Kidney tubule cell (primary cell): Measurements from ENCODE around the gene RHOB.
"Not testable (repeated sequence)": the region's sequence is repeated elsewhere in the genome, so short reads cannot be mapped to it uniquely, and the experiment has no call there.

ENCODE experiments used
- DNase-seq: peaks from one replicate; pipeline ENCODE4 v3.0.0-alpha.2; 2018; ENCODE audit warnings: low spot score

The RHOB gene

GRCh38 chr2:20446917-20447436 lies at the start of gene RHOB:
RHOB (plus strand) TSS chr2:20447074; CDS start chr2:20447466, 392 bp downstream.
- peak; percentile 99 for DNase-seq

DNA sequence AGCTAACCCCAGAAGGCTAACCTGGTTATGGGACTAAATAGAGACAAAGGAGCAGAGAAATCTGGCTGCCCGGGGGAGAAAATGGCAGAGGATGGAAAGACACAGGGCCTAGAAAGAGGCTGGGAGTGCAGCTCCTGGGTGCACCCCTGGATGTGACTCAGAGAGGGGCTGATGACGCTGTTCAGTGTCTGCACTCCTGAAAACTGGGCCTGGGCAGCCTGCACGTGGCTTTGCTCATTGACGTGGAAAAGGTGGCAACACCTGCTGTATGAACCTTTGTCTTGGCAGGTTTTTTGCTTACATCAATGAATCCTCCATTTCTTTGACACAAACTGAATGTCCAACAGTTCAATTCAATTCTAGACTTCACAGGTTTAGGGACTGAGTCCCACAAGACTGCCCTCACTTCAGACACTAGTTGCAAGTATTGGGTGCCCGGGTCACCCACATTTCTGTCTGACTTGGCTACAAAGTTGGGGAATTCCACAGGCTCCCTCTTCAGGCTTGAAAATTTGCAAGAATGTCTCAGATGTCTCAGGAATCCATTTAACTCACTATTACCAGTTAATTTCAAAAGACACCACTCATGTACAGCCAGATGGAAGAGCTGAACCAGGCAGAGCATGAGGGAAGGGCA lies 48.9 kb upstream of the RHOB start:
- peak; percentile 71 for DNase-seq

GRCh38 chr2:20398956-20399567 lies 47.8 kb upstream of the RHOB start:
- no peak for DNase-seq

- DNase-seq: no peak
Observed at GRCh38 chr2:20400306-20400705, 46.6 kb upstream of the RHOB start.

- no peak for DNase-seq
Observed at GRCh38 chr2:20400787-20401488, 45.9 kb upstream of the RHOB start.

DNA sequence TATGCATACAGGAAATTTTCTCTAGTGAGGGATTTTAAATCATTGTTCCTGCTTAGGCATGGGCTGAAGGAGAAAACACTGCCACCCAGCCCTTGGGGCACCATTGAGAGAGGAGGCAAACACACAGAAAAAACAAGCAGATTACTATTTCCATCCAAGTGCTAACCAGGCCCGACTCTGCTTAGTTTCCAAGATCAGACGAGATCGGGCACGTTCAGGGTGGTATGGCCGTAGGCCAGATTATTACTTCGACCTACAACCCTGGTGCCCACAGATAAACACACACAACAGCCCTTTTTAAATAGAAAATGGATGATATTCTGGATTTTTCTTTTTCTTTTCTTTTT lies 45.4 kb upstream of the RHOB start:
- DNase-seq: no peak

DNA sequence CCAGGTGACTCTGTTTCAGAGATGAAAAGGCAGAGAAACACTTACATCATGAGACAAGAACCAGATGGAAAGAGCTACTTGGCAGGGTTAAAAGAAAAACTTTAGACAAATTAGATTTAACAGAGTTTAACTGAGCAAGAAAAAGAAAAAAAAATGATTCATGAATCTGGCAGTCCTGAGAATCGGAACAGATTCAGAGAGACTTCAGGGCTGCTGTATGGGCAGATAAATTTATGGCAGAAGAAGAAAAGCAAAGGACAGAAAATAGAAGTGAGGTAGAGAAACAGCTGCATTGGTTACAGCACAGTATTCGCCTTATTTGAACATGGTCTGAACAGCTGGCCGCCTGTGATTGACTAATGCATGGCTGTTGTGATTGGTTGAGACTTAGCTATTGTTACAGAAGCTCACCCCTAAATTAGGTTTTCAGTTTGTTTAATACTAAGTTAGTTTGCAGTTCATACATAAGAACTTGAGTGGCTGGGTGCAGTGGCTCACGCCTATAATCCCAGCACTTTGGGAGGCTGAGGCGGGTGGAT lies 43.0 kb upstream of the RHOB start:
- DNase-seq: no peak

- DNase-seq: no peak
Observed at GRCh38 chr2:20404950-20405349, 41.9 kb upstream of the RHOB start.

DNA sequence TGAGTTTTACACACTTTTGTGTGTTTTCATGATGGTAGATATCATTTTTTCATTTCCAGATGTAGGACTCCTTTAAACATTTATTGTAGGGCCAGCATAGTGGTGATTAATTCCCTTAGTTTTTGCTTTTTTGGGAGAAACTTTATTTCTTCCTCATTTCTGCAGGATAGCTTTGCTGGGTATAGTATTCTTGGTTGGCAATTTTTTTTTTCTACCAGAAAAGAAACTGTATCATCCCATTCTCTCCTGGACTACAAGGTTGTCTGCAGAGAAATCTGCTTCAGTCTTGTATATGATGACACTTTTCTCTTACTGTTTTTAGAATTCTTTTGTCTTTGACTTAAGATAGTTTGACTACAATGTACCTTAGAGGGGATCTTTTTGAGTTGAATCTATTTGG lies 37.8 kb upstream of the RHOB start:
- no peak for DNase-seq

DNA sequence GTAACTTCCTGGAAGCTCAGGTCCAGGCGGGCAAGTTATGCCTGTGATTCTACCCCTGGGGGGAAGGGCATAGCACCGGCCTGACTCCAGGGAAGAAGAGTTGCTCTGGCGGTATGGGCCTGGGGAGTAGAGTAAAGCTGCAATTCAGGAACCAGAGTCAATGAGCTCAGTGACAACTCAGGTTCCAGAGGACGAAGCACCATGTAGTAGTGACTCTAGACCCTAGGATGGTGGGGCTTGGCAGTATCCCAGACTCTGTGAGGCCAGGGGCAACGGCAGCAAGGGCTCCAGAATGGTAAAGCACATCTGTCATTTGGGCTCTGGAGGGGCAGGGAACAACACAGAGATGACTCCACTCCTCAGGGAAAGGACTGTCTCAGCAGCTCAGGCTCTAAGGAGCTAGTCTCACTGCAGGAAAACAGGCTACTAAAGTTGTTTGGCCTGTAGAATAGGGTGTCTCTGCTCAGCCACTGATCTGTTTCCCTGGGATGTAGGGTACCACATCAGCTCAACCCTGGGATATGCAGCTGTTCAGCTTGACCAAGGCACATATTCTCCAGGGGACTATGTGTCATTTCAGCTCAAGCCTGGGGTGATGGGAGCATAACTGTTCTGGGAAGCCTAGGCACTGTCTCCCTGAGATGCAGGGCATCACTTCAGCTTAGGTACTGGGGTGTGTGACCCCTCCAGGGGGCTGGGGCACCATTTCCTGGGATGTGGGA lies 36.2 kb upstream of the RHOB start:
- DNase-seq: no peak

DNA sequence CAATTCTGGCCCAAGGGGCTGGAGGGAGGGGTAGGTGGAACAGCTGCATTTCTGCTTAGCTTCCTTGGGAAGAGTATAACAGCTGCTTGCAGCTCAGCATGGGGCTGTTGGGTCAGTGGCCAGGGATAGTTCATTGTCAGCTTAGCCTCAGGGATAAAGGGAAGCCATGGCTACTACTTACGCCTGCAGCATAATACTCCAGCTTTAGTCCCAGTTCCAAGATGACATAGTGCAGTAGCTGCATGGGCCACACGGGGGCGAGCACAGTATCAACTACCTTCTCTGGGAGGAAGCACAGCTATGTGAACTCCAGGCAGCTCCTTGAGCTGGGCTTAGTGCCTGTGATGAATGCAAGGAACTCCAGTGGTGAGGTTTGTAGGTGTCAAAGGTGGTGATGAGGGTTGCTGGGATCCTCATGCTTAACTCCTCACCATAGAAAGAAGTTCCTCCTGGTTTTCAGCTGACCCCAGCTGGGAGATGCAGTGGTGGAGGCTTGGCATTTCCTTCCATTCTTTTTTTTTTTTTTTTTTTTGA lies 35.4 kb upstream of the RHOB start:
- peak; percentile 84 for DNase-seq

DNA sequence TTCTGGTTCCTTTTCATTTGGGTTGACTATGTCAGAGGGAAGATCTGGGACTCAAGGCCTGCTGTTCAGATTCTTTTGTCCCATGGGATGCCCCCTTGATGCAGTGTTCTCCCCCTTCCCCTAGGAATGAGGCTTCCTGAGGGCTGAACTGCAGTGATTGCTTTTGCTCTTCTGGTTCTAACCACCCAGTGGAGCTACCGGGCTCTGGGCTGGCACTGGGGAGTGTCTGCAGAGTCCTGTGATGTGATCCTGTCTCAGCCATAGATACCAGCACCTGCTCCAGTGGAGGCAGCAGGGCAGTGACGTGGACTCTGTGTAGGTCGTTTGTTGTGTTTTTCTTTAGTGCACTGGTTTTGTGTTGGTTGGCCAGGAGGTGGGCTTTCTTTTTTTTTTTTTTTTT lies 32.1 kb upstream of the RHOB start:
- DNase-seq: peak; percentile 13

GRCh38 chr2:20415511-20415918 lies 31.4 kb upstream of the RHOB start:
- DNase-seq: peak; percentile 14

- no peak for DNase-seq
Observed at GRCh38 chr2:20416723-20417122, 30.2 kb upstream of the RHOB start.

DNA sequence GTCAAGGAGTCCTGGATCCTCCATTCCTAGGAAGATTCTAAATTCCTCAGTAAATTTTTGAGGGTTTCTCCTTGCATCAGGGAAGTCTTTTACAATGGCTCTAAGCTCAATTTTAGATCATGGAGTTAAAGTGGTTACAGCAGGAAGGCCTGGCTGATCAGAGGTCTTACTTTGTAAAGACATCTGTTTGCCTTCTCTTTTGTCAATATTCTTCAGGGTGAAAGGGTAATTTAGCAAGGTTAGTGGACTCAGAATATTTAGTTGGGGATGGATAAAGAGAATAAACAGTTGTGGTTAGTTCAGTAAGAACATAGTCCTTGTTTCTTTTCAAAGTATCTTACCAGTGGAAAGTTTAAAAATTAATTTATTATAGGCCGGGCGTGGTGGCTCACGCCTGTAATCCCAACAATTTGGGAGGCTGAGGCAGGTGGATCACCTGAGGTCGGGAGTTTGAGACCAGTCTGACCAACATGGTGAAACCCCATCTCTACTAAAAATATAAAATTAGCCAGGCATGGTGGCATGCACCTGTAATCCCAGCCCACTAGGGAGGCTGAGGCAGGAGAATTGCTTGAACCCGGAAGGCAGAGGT lies 29.5 kb upstream of the RHOB start:
- DNase-seq: not testable (repeated sequence)

DNA sequence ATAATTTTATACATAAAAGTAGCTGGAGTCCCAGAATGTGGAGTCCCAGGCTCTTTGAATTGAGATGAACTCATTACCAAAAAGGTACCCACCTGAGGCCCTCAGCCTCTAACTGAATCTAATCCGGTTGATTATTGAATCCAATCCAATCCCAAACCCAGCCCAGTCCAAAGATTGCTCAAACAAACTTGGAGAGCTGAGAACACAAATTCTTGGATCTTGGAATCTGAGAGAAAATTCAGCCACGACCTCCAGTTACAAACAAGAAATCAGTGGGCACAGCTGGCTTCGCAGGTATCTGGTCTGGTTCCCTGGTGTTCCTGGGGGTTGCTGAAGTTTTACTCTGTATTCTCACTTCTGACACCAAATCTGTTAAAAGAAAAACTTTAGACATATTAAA lies 28.4 kb upstream of the RHOB start:
- DNase-seq: no peak

- DNase-seq: no peak
Observed at GRCh38 chr2:20419007-20419576, 27.8 kb upstream of the RHOB start.

GRCh38 chr2:20419752-20420151 lies 27.1 kb upstream of the RHOB start:
- no peak for DNase-seq

DNA sequence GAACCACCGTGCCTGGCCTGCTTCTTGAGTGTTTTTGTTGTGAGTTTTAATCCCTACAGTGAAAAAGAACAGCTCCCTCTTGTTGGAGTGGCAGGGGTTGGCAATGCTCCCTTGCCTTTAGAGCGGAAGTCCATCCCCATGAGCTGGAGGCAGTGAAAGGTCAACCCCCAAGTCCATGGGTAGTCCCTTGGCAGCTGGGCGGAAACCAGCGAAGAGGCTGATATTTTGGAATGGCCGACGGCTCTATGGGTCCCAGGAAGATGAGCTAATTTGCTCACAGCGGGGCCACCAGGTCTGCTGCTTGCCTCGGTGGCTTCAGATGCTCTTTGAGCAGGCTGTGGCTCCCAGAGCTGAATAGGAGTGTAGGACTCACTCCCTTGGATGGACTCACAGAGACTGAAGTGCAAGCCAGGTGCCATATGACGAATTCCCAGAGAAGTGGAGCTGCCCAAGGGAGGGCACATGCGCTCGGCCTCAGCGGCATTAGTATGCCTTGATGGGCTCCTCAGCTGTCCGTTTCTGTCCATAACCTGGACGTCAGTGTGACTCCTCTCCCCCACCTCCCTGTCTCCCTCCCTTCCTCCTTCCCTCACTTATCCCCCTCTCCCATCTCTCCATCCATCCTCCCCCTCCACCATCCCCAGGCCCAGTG lies 25.4 kb upstream of the RHOB start:
- no peak for DNase-seq

DNA sequence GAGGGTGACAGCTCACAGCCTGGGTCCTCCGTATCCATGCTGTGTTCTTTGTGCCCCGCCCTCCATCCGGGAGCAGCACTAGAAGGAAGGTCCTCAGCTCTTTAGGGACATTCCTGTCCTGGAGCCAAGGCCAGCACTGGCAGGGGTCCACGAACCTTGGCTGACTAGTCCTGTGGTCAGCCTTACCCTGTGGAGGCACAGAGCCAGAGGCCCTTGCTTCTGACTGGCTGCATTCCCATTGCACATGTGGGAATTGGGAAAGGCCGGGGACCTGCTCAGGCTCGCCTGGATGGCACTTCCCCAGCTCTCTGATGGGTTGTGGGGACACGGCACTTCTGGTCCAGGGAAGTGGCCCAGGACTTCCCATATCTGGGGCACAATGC lies 24.9 kb upstream of the RHOB start:
- DNase-seq: peak; percentile 67
